ENCODE data around the gene FTH1.
A peak's percentile ranks its signal among the peaks of the same experiment; 100 is the strongest.
"Not testable (repeated sequence)": the region's sequence is repeated elsewhere in the genome, so short reads cannot be mapped to it uniquely, and the experiment has no call there.

Gene FTH1

GRCh38 chr11:61967116-61967923 is at the start of gene FTH1:
FTH1 (minus strand) TSS chr11:61967634; CDS start chr11:61967425, 209 bp downstream.
- DNase-seq (ENCODE audit: low spot score), result peak; percentile 90

GRCh38 chr11:62015615-62016014 is 48.2 kb upstream of the FTH1 start:
- no peak for DNase-seq (ENCODE audit: low spot score)

DNA sequence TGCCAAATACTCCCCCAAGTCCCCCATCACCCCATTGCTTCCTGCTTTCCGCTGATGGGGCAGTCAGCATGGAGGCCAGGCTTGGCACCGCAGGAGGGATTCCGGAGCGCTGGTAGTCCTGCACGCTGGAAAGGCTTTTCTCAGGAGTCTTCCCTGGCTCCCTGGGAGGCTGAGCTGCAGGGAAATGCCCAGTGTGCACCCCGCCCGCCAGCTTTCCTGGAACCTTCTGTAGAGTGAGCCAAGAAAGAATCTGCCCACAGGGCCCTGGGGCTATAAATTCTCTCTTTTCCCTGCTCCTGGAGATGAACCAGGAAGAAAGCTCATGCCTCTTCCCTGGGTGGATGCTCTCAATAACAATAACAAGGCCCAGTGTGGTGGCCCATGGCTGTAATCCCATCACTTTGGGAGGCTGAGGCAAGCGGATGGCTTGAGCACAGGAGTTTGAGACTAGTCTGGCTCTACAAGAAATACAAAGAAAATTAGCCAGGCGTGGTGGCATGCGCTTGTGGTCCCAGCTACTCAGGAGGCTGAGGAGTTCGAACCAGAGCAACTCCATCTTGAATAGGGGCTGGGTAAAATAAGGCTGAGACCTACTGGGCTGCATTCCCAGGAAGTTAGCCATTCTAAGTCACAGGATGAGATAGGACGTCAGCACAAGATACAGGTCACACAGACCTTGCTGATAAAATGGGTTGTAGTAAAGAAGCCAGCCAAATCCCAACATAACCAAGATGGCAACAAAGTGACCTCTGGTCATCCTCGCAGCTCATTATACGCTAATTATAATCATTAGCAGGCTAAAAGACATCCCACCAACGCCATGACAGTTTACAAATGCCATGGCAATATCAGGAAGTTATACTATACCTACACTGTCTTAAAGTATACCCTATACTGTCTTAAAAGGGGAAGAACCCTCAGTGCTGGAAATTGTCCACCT is 46.4 kb upstream of the FTH1 start:
- DNase-seq (ENCODE audit: low spot score), result no peak

DNA sequence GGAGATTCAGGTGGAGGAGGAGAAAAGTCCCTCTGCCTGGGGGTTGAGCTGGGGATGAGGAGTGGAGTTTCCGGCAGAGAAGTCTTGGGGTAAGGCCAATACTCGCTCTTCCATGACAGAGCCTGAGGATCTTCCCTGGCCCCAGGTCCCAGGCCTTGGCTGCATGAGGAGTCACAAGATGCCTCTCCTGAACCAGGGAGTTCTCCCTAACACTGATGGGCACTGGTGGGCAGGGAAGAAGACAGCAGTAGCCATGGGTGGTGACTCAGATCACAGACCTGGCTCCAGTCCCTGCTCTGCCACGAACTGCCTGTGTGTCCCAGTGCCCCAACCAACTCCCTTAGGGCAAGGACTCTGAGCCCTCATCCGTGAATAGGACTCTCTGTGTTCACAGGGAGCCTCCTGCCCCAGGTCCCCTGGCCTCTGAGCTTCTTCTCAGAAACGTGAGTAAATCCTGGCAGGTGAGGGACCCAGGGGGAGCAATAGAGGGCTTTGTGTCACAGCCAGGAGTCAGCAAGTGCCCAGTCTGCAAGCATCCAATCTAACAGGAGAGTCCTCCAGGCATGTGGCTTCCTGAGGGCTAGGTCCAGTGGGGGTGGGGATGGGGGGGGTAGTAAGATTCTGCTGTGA is 45.5 kb upstream of the FTH1 start:
- no peak for DNase-seq (ENCODE audit: low spot score)

- no peak for DNase-seq (ENCODE audit: low spot score)
Measured at GRCh38 chr11:62012451-62012831, 45.0 kb upstream of the FTH1 start.

- no peak for DNase-seq (ENCODE audit: low spot score)
Measured at GRCh38 chr11:62011881-62012280, 44.4 kb upstream of the FTH1 start.

GRCh38 chr11:62010935-62011528 is 43.6 kb upstream of the FTH1 start:
- DNase-seq (ENCODE audit: low spot score), result no peak

GRCh38 chr11:62008193-62008592 is 40.8 kb upstream of the FTH1 start:
- DNase-seq (ENCODE audit: low spot score), result no peak

- peak; percentile 43 for DNase-seq (ENCODE audit: low spot score)
Measured at GRCh38 chr11:62004473-62004872, 37.0 kb upstream of the FTH1 start.

DNA sequence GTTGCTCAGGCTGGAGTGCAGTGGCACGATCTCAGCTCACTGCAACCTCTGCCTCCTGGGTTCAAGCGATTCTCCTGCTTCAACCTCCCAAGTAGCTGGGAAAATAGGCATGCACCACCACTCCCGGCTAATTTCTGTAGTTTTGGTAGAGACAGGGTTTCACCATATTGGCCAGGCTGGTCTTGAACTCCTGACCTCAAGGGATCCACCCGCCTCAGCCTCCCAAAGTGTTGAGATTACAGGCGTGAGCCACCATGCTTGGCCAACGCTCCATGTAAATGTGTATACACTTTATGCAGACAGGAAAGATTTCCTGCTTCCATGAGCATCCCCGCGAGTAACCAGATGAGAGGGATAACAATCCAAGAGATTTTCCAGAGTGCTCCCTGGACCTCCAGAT is 34.8 kb upstream of the FTH1 start:
- DNase-seq (ENCODE audit: low spot score), result not testable (repeated sequence)

DNA sequence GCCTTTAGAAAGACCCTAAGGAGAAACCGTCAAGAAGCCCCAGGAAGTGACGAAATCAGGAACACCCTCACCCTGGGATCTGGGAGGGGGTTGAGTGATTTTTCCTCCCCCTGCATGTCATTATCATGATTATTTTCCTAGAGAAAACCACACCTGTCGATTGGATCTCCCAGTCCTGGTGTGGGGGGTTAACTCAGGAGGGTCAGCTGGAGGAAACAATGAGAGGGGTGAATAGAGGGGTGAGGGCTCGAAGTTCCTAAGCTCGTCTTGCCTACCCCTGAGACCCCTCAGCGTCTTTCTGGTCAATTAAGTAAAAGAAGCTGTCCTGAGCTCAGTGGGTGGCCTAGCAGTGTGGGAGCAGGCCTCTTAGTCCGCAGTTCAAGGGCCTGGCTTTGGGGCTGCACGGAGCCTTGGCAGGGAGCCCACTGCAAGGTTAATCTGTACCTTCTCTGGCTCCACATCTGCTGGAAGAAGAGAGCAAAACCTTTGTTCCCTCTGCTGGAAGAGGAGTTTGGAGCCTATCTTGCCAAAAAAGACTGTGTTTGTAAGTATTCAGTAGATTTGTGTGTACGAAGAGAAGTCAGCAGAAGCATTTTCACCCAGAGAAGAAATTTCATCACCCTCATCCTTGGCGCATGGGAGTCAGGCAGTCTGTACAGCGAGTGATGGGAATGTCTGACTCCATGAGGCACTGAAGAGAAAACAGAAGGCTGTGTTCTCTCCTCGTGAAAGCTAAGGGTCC is 34.2 kb upstream of the FTH1 start:
- no peak for DNase-seq (ENCODE audit: low spot score)

- DNase-seq (ENCODE audit: low spot score), result no peak
Measured at GRCh38 chr11:62000539-62001446, 33.4 kb upstream of the FTH1 start.

DNA sequence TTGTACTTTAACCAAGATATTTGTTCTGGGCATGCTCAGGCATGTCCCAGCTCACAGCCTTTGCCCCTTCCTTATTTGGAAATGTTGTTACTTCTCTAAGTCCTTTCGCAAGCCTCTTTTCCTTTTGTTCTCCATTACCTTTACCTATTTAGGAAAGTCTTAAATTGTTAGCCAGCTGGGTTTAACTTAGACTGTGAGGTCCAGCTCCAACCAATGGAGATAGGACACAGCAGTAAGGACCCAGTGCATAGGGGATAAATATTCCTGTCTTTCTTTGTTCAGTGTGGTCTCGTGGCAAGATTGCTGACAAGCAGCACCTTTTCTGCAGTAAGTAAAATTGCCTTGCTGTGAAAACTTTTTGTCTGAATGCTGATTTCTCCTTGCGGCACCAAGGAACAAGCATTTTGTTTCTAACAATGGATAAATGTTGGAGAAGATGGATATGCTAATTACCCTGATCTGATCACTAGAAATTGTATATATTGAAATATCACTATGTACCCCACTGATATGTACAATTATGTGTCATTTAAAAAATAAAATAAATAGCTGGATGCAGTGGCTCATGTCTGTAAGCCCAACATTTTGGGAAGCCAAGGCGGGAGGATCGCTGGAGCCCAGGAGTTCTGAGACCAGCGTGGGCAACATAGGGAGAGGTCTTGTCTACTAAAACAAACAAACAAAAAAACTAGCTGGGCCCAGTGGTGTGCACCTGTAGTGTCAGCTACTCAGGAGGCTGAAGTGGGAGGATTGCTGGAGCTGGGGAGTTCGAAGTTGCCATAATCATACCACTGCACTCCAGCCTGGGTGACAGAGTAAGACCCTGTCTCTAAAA is 31.9 kb upstream of the FTH1 start:
- DNase-seq (ENCODE audit: low spot score), result no peak

- peak; percentile 95 for DNase-seq (ENCODE audit: low spot score)
Measured at GRCh38 chr11:61996933-61997332, 29.5 kb upstream of the FTH1 start.

DNA sequence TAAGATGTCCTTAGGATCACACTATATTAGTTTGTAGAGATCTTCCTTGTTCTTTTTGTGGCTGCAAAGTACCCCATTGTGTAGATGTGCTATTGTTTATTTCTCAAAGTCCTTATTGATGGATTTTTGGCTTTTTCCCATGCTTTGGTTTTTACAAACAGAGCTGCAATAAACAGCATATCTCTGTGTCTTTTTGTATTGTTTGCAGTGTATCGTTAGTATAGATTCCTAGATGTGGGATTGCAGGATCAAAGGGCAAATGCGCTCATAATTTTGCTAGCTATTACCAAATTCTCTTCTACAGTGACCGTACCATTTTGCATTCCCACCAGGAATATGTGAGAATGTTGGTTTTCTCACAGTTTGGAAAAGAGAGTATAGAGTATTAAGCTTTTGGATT is 27.5 kb upstream of the FTH1 start:
- DNase-seq (ENCODE audit: low spot score), result peak; percentile 97

- DNase-seq (ENCODE audit: low spot score), result no peak
Measured at GRCh38 chr11:61985869-61986268, 18.4 kb upstream of the FTH1 start.

- DNase-seq (ENCODE audit: low spot score), result no peak
Measured at GRCh38 chr11:61983419-61983818, 16.0 kb upstream of the FTH1 start.

GRCh38 chr11:61980783-61981541 is 13.5 kb upstream of the FTH1 start:
- DNase-seq (ENCODE audit: low spot score), result no peak

All from pons (tissue), 1 donor.